Measurements from ENCODE around the gene RUFY3. TPM values are rescaled to one million over a fixed set of nuclear protein-coding genes. Genes with fewer than 3 reads are reported as not detected.

The RUFY3 gene
- total RNA-seq, 1 experiment from 2014 or later: 48.0 TPM

GRCh38 chr4:70680934-70681333, 40.8 kb upstream of the RUFY3 start:
- no peak overlapping the region for H4K91ac ChIP-seq (ENCODE audit: insufficient read length, low read depth, low read length)
- H3K36me3 Mint-ChIP-seq (ENCODE audit: insufficient read depth in 1 of 3, low read depth in 3 of 3): no peaks in the 10 kb centered on the region
- no peaks in the 10 kb centered on the region for H3K9me3 ChIP-seq (ENCODE audit: control insufficient read depth, low read depth, low read length)
- H3T11ph ChIP-seq (ENCODE audit: low read length): no peak overlapping the region
- no peaks in the 10 kb centered on the region for H3K79me2 ChIP-seq (ENCODE audit: insufficient read depth, low read length)
- H3K23ac ChIP-seq (ENCODE audit: insufficient read length, low read depth, low read length): no peak overlapping the region
- H3K79me1 ChIP-seq (ENCODE audit: insufficient read depth, low read depth, low read length, poor library complexity, severe bottlenecking): no peaks in the 10 kb centered on the region
- no peaks in the 10 kb centered on the region for H4K20me1 ChIP-seq (ENCODE audit: control insufficient read depth, insufficient read depth, insufficient read length)
- no peak overlapping the region for H2BK12ac ChIP-seq (ENCODE audit: insufficient read length, low read depth, low read length)
- TF ChIP-seq, protein P1, sequence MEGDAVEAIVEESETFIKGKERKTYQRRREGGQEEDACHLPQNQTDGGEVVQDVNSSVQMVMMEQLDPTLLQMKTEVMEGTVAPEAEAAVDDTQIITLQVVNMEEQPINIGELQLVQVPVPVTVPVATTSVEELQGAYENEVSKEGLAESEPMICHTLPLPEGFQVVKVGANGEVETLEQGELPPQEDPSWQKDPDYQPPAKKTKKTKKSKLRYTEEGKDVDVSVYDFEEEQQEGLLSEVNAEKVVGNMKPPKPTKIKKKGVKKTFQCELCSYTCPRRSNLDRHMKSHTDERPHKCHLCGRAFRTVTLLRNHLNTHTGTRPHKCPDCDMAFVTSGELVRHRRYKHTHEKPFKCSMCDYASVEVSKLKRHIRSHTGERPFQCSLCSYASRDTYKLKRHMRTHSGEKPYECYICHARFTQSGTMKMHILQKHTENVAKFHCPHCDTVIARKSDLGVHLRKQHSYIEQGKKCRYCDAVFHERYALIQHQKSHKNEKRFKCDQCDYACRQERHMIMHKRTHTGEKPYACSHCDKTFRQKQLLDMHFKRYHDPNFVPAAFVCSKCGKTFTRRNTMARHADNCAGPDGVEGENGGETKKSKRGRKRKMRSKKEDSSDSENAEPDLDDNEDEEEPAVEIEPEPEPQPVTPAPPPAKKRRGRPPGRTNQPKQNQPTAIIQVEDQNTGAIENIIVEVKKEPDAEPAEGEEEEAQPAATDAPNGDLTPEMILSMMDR (conservative IDR thresholded peaks at IDR 0.05): no peak
- H2BK120ac ChIP-seq (ENCODE audit: low read depth, low read length, poor library complexity, severe bottlenecking): no peak overlapping the region
- no peak overlapping the region for H3K14ac ChIP-seq (ENCODE audit: insufficient read depth, low read length)
- no peak overlapping the region for H3K56ac ChIP-seq (ENCODE audit: insufficient read length, low read depth, low read length)
- H4K5ac ChIP-seq (ENCODE audit: insufficient read length, low read depth, low read length): no peak overlapping the region
- H2AK5ac ChIP-seq (ENCODE audit: insufficient read length, low read length): no peak overlapping the region
- no peaks in the 10 kb centered on the region for H3K4me1 Mint-ChIP-seq
- H3K9ac ChIP-seq (ENCODE audit: extremely low read depth, insufficient read length, low read length): no peak overlapping the region
- DNase-seq: no peak
- no peak overlapping the region for H3K27ac Mint-ChIP-seq
- 0 out of 5 replicates have a peak, but pooled peaks cover 0 to 2% of the 10 kb centered on the region in 2 experiments for H3K9me3 Mint-ChIP-seq
- no peaks in the 10 kb centered on the region for H3K27me3 ChIP-seq (ENCODE audit: insufficient read depth, low read length)
- H3K4me3 Mint-ChIP-seq: no peak overlapping the region
- no peak overlapping the region for H4K8ac ChIP-seq (replicated peaks; ENCODE audit: insufficient read length, low read depth, low read length)
- H3K27ac ChIP-seq (ENCODE audit: insufficient read length, low read depth, low read length): no peak overlapping the region
- H2BK20ac ChIP-seq (ENCODE audit: low read depth, low read length, poor library complexity, severe bottlenecking): no peak overlapping the region
- H3K23me2 ChIP-seq (ENCODE audit: insufficient read length, low read depth, low read length, poor library complexity, severe bottlenecking): no peaks in the 10 kb centered on the region
- H2AFZ ChIP-seq (ENCODE audit: low read length): no peak overlapping the region
- peaks cover 1% of the 10 kb centered on the region for H3K27me3 Mint-ChIP-seq (ENCODE audit: low read depth)
- no peak overlapping the region for H3K4me2 ChIP-seq (ENCODE audit: insufficient read depth, insufficient read length, low read length)
- H3K18ac ChIP-seq (ENCODE audit: insufficient read length, low read depth, low read length): no peak overlapping the region
- H2BK15ac ChIP-seq (ENCODE audit: low read depth, low read length): no peak overlapping the region
- no peaks in the 10 kb centered on the region for H3K4me1 ChIP-seq (ENCODE audit: insufficient read depth, low read length)
- no peak overlapping the region for H2BK5ac ChIP-seq (ENCODE audit: insufficient read length, low read length)
- no peak overlapping the region for H3K4ac ChIP-seq (ENCODE audit: low read depth, low read length)

All from H9 (cell line).